ENCODE measurements around the gene DLAT.

Gene DLAT

GRCh38 chr11:112097734-112098528, 72.7 kb downstream of the DLAT start:
- intact Hi-C loops (cut with DNase I), result no loop called here
- no peak for DNase-seq

GRCh38 chr11:112100462-112100861, 75.3 kb downstream of the DLAT start:
- intact Hi-C loops (cut with DNase I), result no loop called here
- no peak for DNase-seq

- DNase-seq, result no peak
- intact Hi-C loops (cut with DNase I), result no loop called here
Measured at GRCh38 chr11:112103446-112103845, 78.2 kb downstream of the DLAT start.

- no peak for DNase-seq
- intact Hi-C loops (cut with DNase I), result no loop called here
Measured at GRCh38 chr11:112106070-112106469, 80.9 kb downstream of the DLAT start.

Measured in head of caudate nucleus (tissue), 42 donors.